ENCODE results near the gene BCAS3. TPM values are rescaled to one million over a fixed set of nuclear protein-coding genes. Genes with fewer than 3 reads are reported as not detected.
"Not testable (repeated sequence)": the region's sequence is repeated elsewhere in the genome, so short reads cannot be mapped to it uniquely, and the experiment has no call there.

Gene BCAS3
- total RNA-seq, 4 donors from 2014 or later: 20.7 to 76.3 (median 39.8) TPM

- intact Hi-C loops (cut with DNase I; ENCODE audit: low total_unique reads) (no loop called here), in situ Hi-C loops (cut with MboI; ENCODE audit: low pct_ligation_motif_present in 1 of 4, low pct_unique_long_range_greater_than_20kb in 1 of 4, low sequenced_read_pairs in 3 of 4) (loop anchor here (10.0 to 25.0 kb wide), 2 partner anchors 128 to 411 kb away; no protein-coding TSS in a partner anchor)
- H3K27ac ChIP-seq: no peak overlapping the region
- H3K4me1 ChIP-seq: no peaks in the 10 kb centered on the region
- TF ChIP-seq CTCF (IDR thresholded peaks at IDR 0.05): no peak
- TF ChIP-seq POLR2A (IDR thresholded peaks at IDR 0.05): no peak
- no peak for TF ChIP-seq EP300 (IDR thresholded peaks at IDR 0.05; ENCODE audit: low read depth)
- TF ChIP-seq POLR2AphosphoS5 (IDR thresholded peaks at IDR 0.05): no peak
- H3K36me3 ChIP-seq: no peaks in the 10 kb centered on the region
- H3K27me3 ChIP-seq: peaks cover 41% of the 10 kb centered on the region
- H3K9me3 ChIP-seq: no peaks in the 10 kb centered on the region
- no peak for DNase-seq
- no peak overlapping the region for H3K4me3 ChIP-seq
- 76% methylated on average over 9 to 10 of the region's 10 CpGs for WGBS, 2 donors (ENCODE audit: low coverage in 1 of 2)
Measured at GRCh38 chr17:61426482-61427304, 749.0 kb downstream of the BCAS3 start.

GRCh38 chr17:61427567-61427966 lies 749.9 kb downstream of the BCAS3 start:
- DNase-seq: no peak
- H3K4me3 ChIP-seq: no peak overlapping the region
- intact Hi-C loops (cut with DNase I; ENCODE audit: low total_unique reads): no loop called here
- in situ Hi-C loops (cut with MboI; ENCODE audit: low pct_ligation_motif_present in 1 of 4, low pct_unique_long_range_greater_than_20kb in 1 of 4, low sequenced_read_pairs in 3 of 4): loop anchor here (10.0 to 25.0 kb wide), 2 partner anchors 127 to 410 kb away; no protein-coding TSS in a partner anchor
- H3K27ac ChIP-seq: no peak overlapping the region
- TF ChIP-seq POLR2AphosphoS5 (IDR thresholded peaks at IDR 0.05): no peak
- TF ChIP-seq CTCF (IDR thresholded peaks at IDR 0.05): no peak
- TF ChIP-seq EP300 (IDR thresholded peaks at IDR 0.05; ENCODE audit: low read depth): no peak
- no peak for TF ChIP-seq POLR2A (IDR thresholded peaks at IDR 0.05)
- H3K27me3 ChIP-seq: peaks cover 33% of the 10 kb centered on the region
- H3K4me1 ChIP-seq: no peaks in the 10 kb centered on the region
- no peaks in the 10 kb centered on the region for H3K36me3 ChIP-seq
- H3K9me3 ChIP-seq: no peaks in the 10 kb centered on the region

- DNase-seq: no peak
- no peak overlapping the region for H3K27ac ChIP-seq
- 30 to 63% methylated on average over 1 of the region's 1 CpG for WGBS, 2 donors (ENCODE audit: low coverage in 1 of 2)
- TF ChIP-seq POLR2A (IDR thresholded peaks at IDR 0.05) (no peak), POLR2AphosphoS5 (IDR thresholded peaks at IDR 0.05) (no peak)
- intact Hi-C loops (cut with DNase I; ENCODE audit: low total_unique reads) (no loop called here), in situ Hi-C loops (cut with MboI; ENCODE audit: low pct_ligation_motif_present in 1 of 4, low pct_unique_long_range_greater_than_20kb in 1 of 4, low sequenced_read_pairs in 3 of 4) (loop anchor here (10.0 to 25.0 kb wide), 2 partner anchors 126 to 408 kb away; no protein-coding TSS in a partner anchor)
- H3K9me3 ChIP-seq: no peaks in the 10 kb centered on the region
- peaks cover 26% of the 10 kb centered on the region for H3K27me3 ChIP-seq
- no peaks in the 10 kb centered on the region for H3K4me1 ChIP-seq
- H3K4me3 ChIP-seq: no peak overlapping the region
- H3K36me3 ChIP-seq: no peaks in the 10 kb centered on the region
Measured at GRCh38 chr17:61429274-61429673, 751.6 kb downstream of the BCAS3 start.

- 90 to 93% methylated on average over 6 of the region's 6 CpGs for WGBS, 2 donors (ENCODE audit: low coverage in 1 of 2)
- H3K4me1 ChIP-seq: not testable (repeated sequence)
Measured at GRCh38 chr17:61429831-61430230, 752.2 kb downstream of the BCAS3 start.

GRCh38 chr17:61431594-61432311 lies 754.1 kb downstream of the BCAS3 start:
- DNase-seq: no peak
- Histone ChIP-seq H3K4me1 (no peaks in the 10 kb centered on the region), H3K36me3 (no peaks in the 10 kb centered on the region), H3K27me3 (peaks cover 16% of the 10 kb centered on the region), H3K27ac (no peak overlapping the region), H3K9me3 (peaks cover 4 to 7% of the 10 kb centered on the region in 2 donors), H3K4me3 (no peak overlapping the region)
- in situ Hi-C loops (cut with MboI; ENCODE audit: low pct_ligation_motif_present in 1 of 4, low pct_unique_long_range_greater_than_20kb in 1 of 4, low sequenced_read_pairs in 3 of 4) (loop anchor here in 3 of 4 donors (25.0 kb wide), 1 partner anchor 406 kb away; no protein-coding TSS in a partner anchor), intact Hi-C loops (cut with DNase I; ENCODE audit: low total_unique reads) (no loop called here)
- WGBS, 2 donors (ENCODE audit: low coverage in 1 of 2): 78 to 80% methylated on average over 1 to 4 of the region's 4 CpGs
- TF ChIP-seq CTCF (IDR thresholded peaks at IDR 0.05): no peak
- no peak for TF ChIP-seq POLR2A (IDR thresholded peaks at IDR 0.05)
- no peak for TF ChIP-seq EP300 (IDR thresholded peaks at IDR 0.05; ENCODE audit: low read depth)
- TF ChIP-seq POLR2AphosphoS5 (IDR thresholded peaks at IDR 0.05): no peak

More at GRCh38 chr17:61429831-61430230, 752.2 kb downstream of the BCAS3 start:
- H3K36me3 ChIP-seq; H3K27ac ChIP-seq; intact Hi-C loops (cut with DNase I; ENCODE audit: low total_unique reads); H3K4me3 ChIP-seq; DNase-seq; H3K9me3 ChIP-seq: not testable (repeated sequence)
- H3K27me3 ChIP-seq: peaks cover 25% of the 10 kb centered on the region
- in situ Hi-C loops (cut with MboI; ENCODE audit: low pct_ligation_motif_present in 1 of 4, low pct_unique_long_range_greater_than_20kb in 1 of 4, low sequenced_read_pairs in 3 of 4): loop anchor here (10.0 to 25.0 kb wide), 2 partner anchors 125 to 407 kb away; no protein-coding TSS in a partner anchor

Data from transverse colon (tissue), 4 donors.